ENCODE measurements around the gene CCDC59. TPM values are rescaled to one million over a fixed set of nuclear protein-coding genes. Genes with fewer than 3 reads are reported as not detected.

Gene CCDC59, protein sequence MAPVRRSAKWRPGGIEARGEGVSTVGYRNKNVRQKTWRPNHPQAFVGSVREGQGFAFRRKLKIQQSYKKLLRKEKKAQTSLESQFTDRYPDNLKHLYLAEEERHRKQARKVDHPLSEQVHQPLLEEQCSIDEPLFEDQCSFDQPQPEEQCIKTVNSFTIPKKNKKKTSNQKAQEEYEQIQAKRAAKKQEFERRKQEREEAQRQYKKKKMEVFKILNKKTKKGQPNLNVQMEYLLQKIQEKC
- total RNA-seq = 52.9 and 58.5 TPM in 2 replicates

GRCh38 chr12:82358200-82359114 lies at the start of gene CCDC59, which contains the start of gene METTL25:
Gene CCDC59, minus strand, starts transcription at chr12:82358387. Its CDS starts 11 bp downstream, at chr12:82358376.
Gene METTL25, plus strand, starts transcription at chr12:82358529. Its CDS starts 37 bp downstream, at chr12:82358566.

Other genes with a start within 250 kb of the CCDC59 start
- gene METTL25, start 142 bp upstream of the CCDC59 start, total RNA-seq = 7.0 and 11.3 TPM in 2 replicates